HCT116 (cell line): ENCODE results near the gene FAM110A. TPM values are rescaled to one million over a fixed set of nuclear protein-coding genes. Genes with fewer than 3 reads are reported as not detected.
A peak's percentile ranks its signal among the peaks of the same experiment; 100 is the strongest.

Source experiments
- ATAC-seq: fragments of 200-7000 bp; cut with Tn5 transposase; 2 replicates; pipeline ENCODE4 v1.9.1; 2020; ENCODE audit warnings: mild to moderate bottlenecking, moderate library complexity
- BruUV-seq: library from RNA; stranded (reverse); fragments of 400-500 nt; replicated peaks from 2 replicates; lab custom pipeline; 2021; lab: Mats Ljungman, UMichigan
- CTCF ChIA-PET: fragments of 300-600 bp; sonication (Branson Sonifier 250); formaldehyde crosslinking; loops from one replicate; lab custom pipeline; 2021; ENCODE audit warnings: antibody characterized with exemption; lab: Charles Lee
- POLR2A ChIA-PET: fragments of 300-600, 350-600 bp; sonication (Branson Sonifier 250); formaldehyde crosslinking; loops from one replicate; lab custom pipeline; 2021; ENCODE audit warnings: antibody characterized with exemption; lab: Charles Lee
- RAD21 ChIA-PET, 2 experiments: fragments of 300-600 bp; sonication (Branson Sonifier 250); formaldehyde crosslinking; loops; one replicate each; lab custom pipeline; 2023; ENCODE audit warnings: low total read pairs in 2 of 2; ENCODE audit not compliant: uncharacterized antibody in 2 of 2, unreplicated experiment in 2 of 2, low non-redundant PET in 1 of 2; lab: Charles Lee
- DNase-seq: peaks from one replicate; pipeline ENCODE4 v3.0.0-alpha.2; 2010; ENCODE audit warnings: low read depth, low spot score
- H2AFZ ChIP-seq: fragments of 200-600 bp; shearing (Covaris generic), sonication (generic); 2 replicates; pipeline ENCODE4 v1.6.1; 2017; ENCODE audit warnings: low read depth, mixed run types, mixed read lengths, antibody characterized with exemption, low read length; ENCODE audit not compliant: poor library complexity, severe bottlenecking
- H3K27ac ChIP-seq: 2 replicates; pipeline ENCODE4 v1.5.1; 2012; ENCODE audit warnings: low read depth, low read length
- H3K27me3 ChIP-seq: fragments of 200-600 bp; sonication (generic); 2 replicates; pipeline ENCODE4 v1.6.1; 2016; ENCODE audit warnings: mixed run types, low read length, mixed read lengths; ENCODE audit not compliant: insufficient read depth
- H3K36me3 ChIP-seq, 2 experiments: fragments of 200-500 bp in 1 of 2; fragments of 200-600 bp in 1 of 2; sonication (Bioruptor generic) in 1 of 2; sonication (generic) in 1 of 2; 2 replicates each; pipeline versions ENCODE4 v1.5.1 to v1.6.1; 2014 to 2016; ENCODE audit warnings: low read length in 2 of 2, inconsistent platforms in 1 of 2, mixed read lengths in 1 of 2, mixed run types in 1 of 2; ENCODE audit not compliant: insufficient read depth in 2 of 2, control insufficient read depth in 1 of 2
- H3K4me1 ChIP-seq, 2 experiments: fragments of 200-600 bp in 1 of 2; sonication (generic) in 1 of 2; 2 replicates each; pipeline versions ENCODE4 v1.5.1 to v1.6.1; 2012 to 2017; ENCODE audit warnings: low read length in 2 of 2, inconsistent platforms in 1 of 2, mild to moderate bottlenecking in 1 of 2, mixed read lengths in 1 of 2, mixed run types in 1 of 2, moderate library complexity in 1 of 2; ENCODE audit not compliant: insufficient read depth in 2 of 2, control insufficient read depth in 1 of 2
- H3K4me2 ChIP-seq: fragments of 200-600 bp; sonication (generic); 2 replicates; pipeline ENCODE4 v1.6.1; 2017; ENCODE audit warnings: mixed run types, low read length, mixed read lengths
- H3K4me3 ChIP-seq, 2 experiments: fragments of 200-600 bp in 1 of 2; sonication (generic) in 1 of 2; replicated peaks in 1 of 2; 2 replicates each; pipeline ENCODE4 v1.5.1; 2011 to 2016; ENCODE audit warnings: low read length in 2 of 2, control low read depth in 1 of 2, low read depth in 1 of 2, mild to moderate bottlenecking in 1 of 2, mixed read lengths in 1 of 2, mixed run types in 1 of 2
- H3K79me2 ChIP-seq: fragments of 200-600 bp; sonication (generic); 2 replicates; pipeline ENCODE4 v1.6.1; 2017; ENCODE audit warnings: mild to moderate bottlenecking, mixed run types, low read length, moderate library complexity, mixed read lengths; ENCODE audit not compliant: insufficient read depth
- H3K9ac ChIP-seq: fragments of 200-600 bp; sonication (generic); 2 replicates; pipeline ENCODE4 v1.6.1; 2016; ENCODE audit warnings: low read length, mixed read lengths
- H3K9me2 ChIP-seq: fragments of 200-600 bp; sonication (generic), shearing (Covaris generic); 2 replicates; pipeline ENCODE4 v1.6.1; 2017; ENCODE audit warnings: mixed run types, mild to moderate bottlenecking, moderate library complexity; ENCODE audit not compliant: insufficient read depth
- H3K9me3 ChIP-seq, 2 experiments: fragments of 200-500 bp in 1 of 2; fragments of 200-600 bp in 1 of 2; sonication (Bioruptor generic) in 1 of 2; sonication (generic) in 1 of 2; 2 replicates each; pipeline ENCODE4 v1.6.1; 2014 to 2017; ENCODE audit warnings: low read length in 2 of 2, mixed read lengths in 2 of 2, inconsistent platforms in 1 of 2, low read depth in 1 of 2, mild to moderate bottlenecking in 1 of 2, mixed run types in 1 of 2, moderate library complexity in 1 of 2; ENCODE audit not compliant: control insufficient read depth in 1 of 2, insufficient read depth in 1 of 2
- H4K20me1 ChIP-seq: fragments of 200-600 bp; sonication (generic), shearing (Covaris generic); 2 replicates; pipeline ENCODE4 v1.6.1; 2017; ENCODE audit warnings: mixed run types, mild to moderate bottlenecking, moderate library complexity; ENCODE audit not compliant: insufficient read depth
- REST ChIP-seq: IDR thresholded peaks from 2 replicates; pipeline ENCODE4 v1.6.1; 2012; ENCODE audit warnings: low read depth
- ZNF274 ChIP-seq: fragments of 200-500 bp; sonication (Bioruptor generic); IDR thresholded peaks from 2 replicates; pipeline ENCODE4 v1.6.1; 2014; ENCODE audit warnings: mild to moderate bottlenecking, low read depth, low read length, inconsistent platforms
- intact Hi-C: fragments of 100-400 bp; cut with micrococcal nuclease; formaldehyde crosslinking; loops from 2 replicates; pipeline ENCODE4 v1.10.0; 2022
- total RNA-seq: library from RNA; stranded (reverse); gene quantifications from one replicate; pipeline ENCODE4 v1.2.1, GENCODE V29; 2021; ENCODE audit not compliant: unreplicated experiment

Gene FAM110A
- total RNA-seq, 1 experiment from 2014 or later = 26.4 TPM

- ATAC-seq = no peak
These were observed 45.2 kb downstream of the FAM110A start for GRCh38 chr20:878511-879307.

More at GRCh38 chr20:878511-879307, 45.2 kb downstream of the FAM110A start:
- DNase-seq = no peak
- Histone ChIP-seq H3K4me2 (no peak overlapping the region), H3K36me3 (no peaks in the 10 kb centered on the region), H3K9ac (no peak overlapping the region), H2AFZ (no peak overlapping the region), H3K4me1 (peaks cover 17 to 22% of the 10 kb centered on the region in 2 experiments), H3K27me3 (no peaks in the 10 kb centered on the region), H3K9me2 (no peaks in the 10 kb centered on the region), H3K9me3 (no peaks in the 10 kb centered on the region), H4K20me1 (no peaks in the 10 kb centered on the region), H3K27ac (no peak overlapping the region), H3K4me3 (no peak overlapping the region), H3K79me2 (no peaks in the 10 kb centered on the region)
- ChIA-PET CTCF (no interaction called here), POLR2A (no interaction called here), RAD21 (no interaction called here)
- TF ChIP-seq ZNF274 (no peak), REST (peak; percentile 84)
- intact Hi-C loops = no loop called here
- no TSS peak for BruUV-seq
